CD4-positive, alpha-beta T cell treated with Interferon gamma for 1 hour (primary cell): ENCODE data around the gene MRTFB.

Experiments used
- DNase-seq: peaks from one replicate; pipeline ENCODE4 v3.0.0-alpha.2; 2020

Gene MRTFB

GRCh38 chr16:14196011-14196410, 124.9 kb downstream of the MRTFB start:
- DNase-seq: no peak

DNA sequence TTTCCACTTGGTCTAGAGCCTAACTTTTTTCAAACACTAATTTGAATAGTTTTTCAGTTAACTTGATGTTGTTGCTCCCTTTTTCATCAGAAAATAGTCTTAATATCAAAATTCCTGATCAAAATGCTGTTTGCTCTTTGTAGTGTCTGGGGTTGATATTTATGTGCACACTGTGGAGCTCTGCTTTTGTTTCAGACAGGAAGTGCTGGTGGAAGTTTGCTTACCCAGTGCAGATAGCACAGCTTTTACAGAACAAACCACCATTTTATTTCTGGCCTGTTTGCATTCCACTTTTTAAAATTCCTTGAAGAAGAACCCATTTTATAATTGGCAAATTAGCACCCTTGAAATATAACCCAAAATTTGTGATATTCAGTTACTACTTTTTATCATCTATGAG, 125.4 kb downstream of the MRTFB start:
- no peak for DNase-seq

- no peak for DNase-seq
These were observed 126.9 kb downstream of the MRTFB start for GRCh38 chr16:14198012-14198411.

GRCh38 chr16:14198572-14198971, 127.5 kb downstream of the MRTFB start:
- no peak for DNase-seq

DNA sequence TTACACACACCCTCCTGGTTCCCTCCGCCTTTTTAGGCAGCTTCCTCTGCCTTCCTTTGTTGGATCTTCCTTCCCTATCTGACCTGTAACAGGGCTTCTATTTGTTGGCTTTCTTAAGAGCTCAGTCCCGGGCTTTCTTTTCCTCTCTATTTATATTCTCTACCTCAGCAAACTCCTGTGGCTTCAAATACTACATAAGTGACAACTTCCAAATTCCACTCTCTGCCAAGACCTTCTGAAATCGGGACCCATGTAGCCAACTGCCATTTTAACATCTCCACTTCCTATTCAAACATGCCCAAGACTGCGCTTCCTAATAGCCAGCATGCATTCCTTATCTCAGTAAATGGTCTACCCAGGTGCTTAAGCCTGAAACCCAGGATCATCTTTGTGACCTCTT, 128.1 kb downstream of the MRTFB start:
- no peak for DNase-seq

DNA sequence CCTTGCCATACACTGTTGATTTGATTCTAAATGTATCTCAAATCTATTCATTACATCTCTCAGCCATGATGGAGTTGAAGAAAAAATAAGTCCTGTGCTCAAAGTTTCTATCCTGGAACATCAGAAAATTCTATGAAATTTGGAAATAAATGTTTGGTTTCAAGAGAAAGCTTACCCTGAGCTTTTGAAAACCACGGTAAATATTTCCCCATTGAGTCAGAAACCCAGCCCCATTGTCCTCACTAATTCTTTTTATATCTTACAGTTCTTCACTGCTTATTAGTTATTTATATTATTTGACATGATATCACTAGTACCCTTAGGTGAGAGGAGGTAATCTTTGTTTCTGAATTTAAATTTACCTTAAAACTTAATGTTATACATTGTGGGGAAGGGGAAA, 128.5 kb downstream of the MRTFB start:
- no peak for DNase-seq

DNA sequence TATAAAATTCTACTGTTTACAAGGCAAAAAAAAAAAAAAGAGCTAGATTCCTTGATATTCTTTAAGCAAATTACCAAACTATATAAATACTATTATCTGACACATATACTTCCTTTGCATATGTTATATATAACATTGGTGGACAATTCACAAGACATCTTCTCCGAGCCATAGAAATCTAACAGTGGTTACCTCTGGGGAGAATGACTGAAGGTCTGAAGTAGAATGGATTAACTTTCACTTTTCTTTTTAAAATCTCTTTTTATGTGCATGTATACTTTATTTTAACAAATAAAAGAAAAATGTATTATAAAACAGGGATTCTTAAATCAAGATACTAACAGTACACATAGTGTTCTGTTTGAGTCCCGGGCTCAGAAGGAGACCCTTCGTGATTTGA, 131.0 kb downstream of the MRTFB start:
- DNase-seq: no peak

DNA sequence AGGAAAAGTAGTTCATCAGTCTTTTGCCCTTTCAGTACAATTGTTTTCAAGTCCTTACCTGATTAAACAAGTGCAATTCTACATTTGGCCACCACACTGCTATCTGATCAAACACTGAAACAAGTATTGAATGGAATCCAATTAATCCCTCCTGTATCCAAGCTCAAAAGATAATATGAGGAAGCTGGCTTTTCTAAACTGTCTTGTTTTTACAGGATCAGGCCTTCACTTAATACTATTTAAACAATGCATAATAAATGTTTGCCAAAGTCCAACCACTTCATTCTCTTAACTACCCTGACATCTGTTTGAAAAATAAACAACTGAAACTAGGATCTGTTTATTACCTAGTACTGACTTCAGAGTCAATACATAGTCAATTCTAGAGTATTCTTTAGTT, 131.6 kb downstream of the MRTFB start:
- DNase-seq: no peak

DNA sequence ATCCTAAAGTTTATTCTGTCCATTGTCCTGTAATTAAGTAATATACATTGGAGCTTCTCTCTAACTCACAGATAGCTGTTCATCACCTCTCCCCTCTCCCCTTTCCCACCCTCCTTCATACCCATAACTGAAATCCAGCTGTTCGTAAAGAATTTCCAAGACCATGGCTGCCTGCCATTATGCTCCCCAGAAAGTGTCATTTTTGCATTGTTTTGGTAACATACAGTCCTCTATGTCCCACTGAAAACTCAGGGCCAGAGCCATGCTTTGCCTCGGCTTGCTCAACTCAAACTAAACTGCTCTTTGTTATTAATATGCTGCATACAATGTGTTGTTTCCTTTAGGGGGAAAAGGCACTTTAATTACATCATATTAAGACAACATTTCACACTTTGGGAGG, 132.0 kb downstream of the MRTFB start:
- DNase-seq: no peak

- DNase-seq: no peak
These were observed 134.5 kb downstream of the MRTFB start for GRCh38 chr16:14205666-14206065.

DNA sequence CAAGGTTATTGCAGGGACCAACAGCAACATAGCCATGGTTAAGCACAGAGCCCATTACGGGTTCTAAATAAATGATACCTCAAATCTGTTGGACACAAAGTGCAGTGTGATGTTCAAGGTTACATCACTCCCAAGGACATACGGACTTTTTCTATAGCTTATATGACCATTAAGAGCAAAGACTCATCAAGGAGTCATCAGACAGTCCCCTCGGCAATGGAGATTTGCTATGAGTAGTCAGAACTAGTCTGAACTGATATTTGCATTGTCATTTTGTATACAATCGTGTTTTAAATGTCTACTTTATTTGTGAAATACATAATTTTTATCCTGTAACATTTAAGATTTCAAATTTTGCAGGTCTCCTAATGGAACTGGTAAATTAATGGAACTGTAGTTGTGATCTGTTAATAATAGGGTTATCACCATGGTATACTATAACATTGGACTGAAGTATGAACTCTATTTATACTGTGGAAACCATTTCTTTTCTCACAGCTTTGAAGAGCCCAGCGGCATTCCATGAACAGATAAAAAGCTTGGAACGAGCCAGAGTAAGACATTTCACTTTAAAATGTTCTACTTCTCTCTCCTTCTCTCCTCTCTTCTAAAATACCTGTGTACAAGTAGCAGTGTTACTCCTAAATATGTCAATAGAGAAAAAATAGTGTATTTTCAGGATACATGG, 140.9 kb downstream of the MRTFB start:
- no peak for DNase-seq

DNA sequence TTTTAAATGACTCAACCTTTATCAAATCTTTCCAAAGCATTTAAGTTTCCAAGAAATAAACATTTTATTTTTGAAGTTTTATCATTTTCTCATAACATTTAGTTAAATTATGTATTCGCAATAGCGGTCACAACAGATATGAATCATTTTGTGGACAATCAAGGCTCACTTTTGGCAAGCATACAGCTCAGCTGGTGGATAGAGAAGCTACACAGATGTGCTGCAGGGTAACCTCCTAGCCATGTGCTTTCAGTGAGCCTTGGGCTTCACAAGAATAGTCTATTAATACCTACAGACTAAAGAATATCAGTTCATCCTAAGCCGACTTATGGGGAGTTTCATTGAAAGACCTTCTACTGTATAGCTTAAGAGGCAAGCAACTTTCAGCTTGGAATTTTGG, 144.8 kb downstream of the MRTFB start:
- DNase-seq: no peak

DNA sequence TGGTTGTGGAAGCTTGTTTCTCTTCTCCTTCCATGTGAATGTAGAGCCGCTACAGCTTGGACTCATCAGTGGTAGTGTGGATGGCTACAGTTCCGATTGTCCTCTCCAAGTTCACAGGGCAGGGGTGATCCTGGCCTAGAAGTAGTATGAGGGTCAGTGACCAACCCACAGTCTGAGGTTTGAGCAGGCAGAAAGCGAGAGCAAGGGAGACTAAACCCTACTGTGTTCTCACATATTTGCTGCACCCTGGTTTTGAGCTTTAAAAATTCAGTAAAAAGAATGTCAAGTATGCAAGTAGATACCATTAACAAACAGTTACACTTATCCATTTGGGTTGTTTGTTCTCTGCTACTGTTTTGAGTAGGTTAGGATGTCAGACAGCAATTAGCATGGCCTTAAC, 148.9 kb downstream of the MRTFB start:
- DNase-seq: no peak

GRCh38 chr16:14223632-14224031, 152.5 kb downstream of the MRTFB start:
- no peak for DNase-seq

GRCh38 chr16:14225457-14225856, 154.3 kb downstream of the MRTFB start:
- DNase-seq: no peak

DNA sequence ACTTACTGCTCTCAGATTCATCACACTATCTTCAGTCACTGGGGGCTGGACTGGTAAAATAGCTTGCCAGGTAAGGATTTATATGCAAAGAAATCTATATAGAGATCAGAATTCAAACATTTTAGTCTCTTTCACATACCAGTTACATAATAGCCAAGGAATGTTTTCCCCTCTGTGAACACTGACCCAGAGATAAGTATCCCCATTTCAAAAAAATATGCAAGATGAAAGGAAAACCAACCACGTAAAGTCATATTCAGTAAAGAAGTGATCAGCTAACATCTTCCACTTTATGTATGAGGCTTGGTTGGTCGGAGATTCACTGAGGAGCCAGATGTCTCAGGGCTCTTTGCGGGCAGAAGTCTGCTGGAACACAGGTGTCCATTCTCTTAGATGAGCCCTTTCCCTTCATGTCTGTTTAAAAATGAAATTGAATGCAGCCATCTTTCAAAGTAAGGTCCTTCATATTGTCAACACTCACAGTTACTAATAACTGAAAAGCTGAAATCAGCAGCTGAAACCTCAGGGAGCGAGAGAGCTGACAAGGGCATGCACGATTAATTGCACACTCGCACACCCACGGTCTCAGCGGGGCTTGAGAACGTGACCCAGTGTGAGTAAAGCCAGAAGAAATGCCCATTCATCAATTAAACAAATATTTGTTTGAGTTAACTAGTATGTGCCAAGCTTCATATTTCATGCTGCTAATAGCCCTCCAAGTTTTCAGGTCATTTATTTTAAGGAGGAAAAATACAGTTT, 161.2 kb downstream of the MRTFB start:
- DNase-seq: no peak

- DNase-seq: no peak
These were observed 165.3 kb downstream of the MRTFB start for GRCh38 chr16:14236401-14236800.

DNA sequence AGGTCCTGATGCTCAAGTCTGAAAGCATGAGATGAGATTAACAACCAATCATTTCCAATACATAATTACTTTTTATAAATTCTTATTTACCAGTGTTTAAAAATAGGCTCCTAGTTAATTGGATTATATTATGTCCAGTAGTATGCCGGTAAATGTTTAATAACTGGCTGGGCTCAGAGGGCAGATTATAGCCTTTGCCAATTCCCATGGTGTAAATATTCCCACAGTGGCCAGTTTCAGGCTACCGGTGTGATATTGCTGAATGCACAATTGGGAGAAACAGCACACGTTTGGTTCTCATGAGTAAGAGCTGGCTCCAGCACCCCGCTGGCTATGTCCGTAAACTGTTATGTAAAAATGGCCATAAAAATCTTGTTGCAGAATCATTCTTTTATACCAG, 167.6 kb downstream of the MRTFB start:
- DNase-seq: no peak

GRCh38 chr16:14239791-14240190, 168.7 kb downstream of the MRTFB start:
- no peak for DNase-seq

DNA sequence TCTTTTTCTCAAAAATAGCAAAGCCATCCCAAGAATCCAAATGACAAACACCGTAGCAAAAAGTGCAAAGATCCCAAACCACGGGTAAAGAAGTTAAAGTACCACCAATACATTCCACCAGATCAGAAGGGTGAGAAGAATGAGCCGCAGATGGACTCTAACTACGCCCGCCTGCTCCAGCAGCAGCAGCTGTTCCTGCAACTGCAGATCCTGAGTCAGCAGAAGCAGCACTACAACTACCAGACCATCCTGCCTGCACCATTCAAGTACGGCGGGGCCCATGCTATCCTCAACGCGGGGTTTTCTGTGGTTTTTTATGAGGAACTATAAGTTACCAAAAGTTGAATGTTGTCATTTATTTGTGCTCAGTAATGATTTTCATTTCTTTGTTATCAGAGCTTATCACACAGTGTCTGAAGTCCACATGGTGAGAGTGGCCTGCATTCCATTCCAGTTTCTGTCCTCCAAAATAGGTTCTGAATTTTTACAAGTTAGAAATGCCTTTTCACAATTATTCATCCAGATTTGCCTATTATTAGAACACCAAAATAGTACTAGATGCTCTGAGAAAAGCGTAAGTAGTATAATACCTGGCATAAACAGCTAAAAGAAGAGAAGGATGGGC, 169.2 kb downstream of the MRTFB start:
- DNase-seq: no peak

- no peak for DNase-seq
These were observed 169.8 kb downstream of the MRTFB start for GRCh38 chr16:14240964-14241363.

DNA sequence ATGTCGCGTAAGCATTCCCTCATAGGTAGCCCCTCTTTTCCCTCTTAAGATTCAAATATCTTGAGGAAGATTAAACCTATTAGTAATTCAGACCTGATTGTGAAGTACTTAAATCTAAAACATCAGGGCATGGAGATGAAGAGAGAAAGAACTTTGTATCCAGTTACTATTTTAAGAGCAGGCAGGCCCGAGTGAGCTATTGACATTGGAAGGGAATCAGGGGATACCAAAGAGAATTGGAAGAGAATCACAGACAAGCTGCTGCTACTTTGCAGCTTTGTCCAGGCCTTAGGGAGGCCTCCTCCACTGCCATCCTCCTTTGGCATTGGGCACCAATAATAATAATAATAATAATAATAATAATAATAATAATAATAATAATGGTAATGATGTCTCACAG, 170.5 kb downstream of the MRTFB start:
- no peak for DNase-seq

DNA sequence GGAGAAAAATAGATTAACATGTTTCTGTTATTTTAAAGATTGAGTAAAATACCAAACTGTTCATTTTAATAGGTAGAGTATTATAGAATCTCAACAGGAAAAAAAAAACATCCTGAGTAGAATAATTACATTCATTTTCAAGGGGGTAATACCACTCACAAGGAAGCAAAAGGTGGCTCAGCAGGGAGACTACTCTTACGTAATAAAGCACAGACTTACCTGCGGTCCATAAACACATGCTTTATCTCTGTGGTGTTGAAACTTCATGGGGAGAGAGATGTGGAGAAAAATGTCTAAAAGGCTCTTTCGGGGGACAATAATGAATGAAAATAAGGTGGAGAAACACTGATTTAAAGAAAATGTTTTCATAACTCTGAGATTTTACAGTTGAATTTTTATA, 171.7 kb downstream of the MRTFB start:
- no peak for DNase-seq
